PC-3 (cell line): Measurements from ENCODE around the gene ANKS1A.

Source experiments
- CTCF ChIP-seq: fragments of 300-600 bp; sonication (generic); conservative IDR thresholded peaks from 2 replicates; pipeline ENCODE4 v1.5.1; 2017; ENCODE audit warnings: antibody characterized with exemption, low read depth, mild to moderate bottlenecking, low read length
- EZH2 ChIP-seq: fragments of 300-600 bp; sonication (generic); IDR thresholded peaks from one replicate; pipeline ENCODE4 v1.6.1; 2017; ENCODE audit warnings: antibody characterized with exemption, mild to moderate bottlenecking, low read length; ENCODE audit not compliant: unreplicated experiment
- EZH2phosphoT487 ChIP-seq: fragments of 300-600 bp; sonication (generic); IDR thresholded peaks from 2 replicates; pipeline ENCODE4 v1.6.1; 2018; ENCODE audit warnings: mild to moderate bottlenecking, antibody characterized with exemption, low read length, borderline replicate concordance

GRCh38 chr6:34926655-34927054 lies 37.6 kb downstream of the ANKS1A start:
- TF ChIP-seq CTCF (no peak), EZH2phosphoT487 (no peak), EZH2 (no peak)
